Chondrocyte (in vitro differentiated cells): ENCODE data around the gene AKT3. TPM values are rescaled to one million over a fixed set of nuclear protein-coding genes. Genes with fewer than 3 reads are reported as not detected.
"Not testable (repeated sequence)": the region's sequence is repeated elsewhere in the genome, so short reads cannot be mapped to it uniquely, and the experiment has no call there.

ENCODE experiments used
- DNase-seq: peaks from one replicate; pipeline ENCODE4 v3.0.0; 2021; ENCODE audit warnings: mixed read lengths, low spot score
- H3K27ac Mint-ChIP-seq: one replicate; pipeline ENCODE4 v1.8.0; 2021; ENCODE audit warnings: mild to moderate bottlenecking, moderate library complexity, mixed read lengths; ENCODE audit not compliant: unreplicated experiment
- H3K27me3 Mint-ChIP-seq: 2 replicates; pipeline ENCODE4 v1.8.0; 2021; ENCODE audit warnings: low read depth, mixed read lengths
- H3K36me3 Mint-ChIP-seq: 2 replicates; pipeline ENCODE4 v1.8.0; 2021; ENCODE audit warnings: low read depth, mixed read lengths
- H3K4me1 Mint-ChIP-seq: 2 replicates; pipeline ENCODE4 v1.8.0; 2021; ENCODE audit warnings: low read depth, mild to moderate bottlenecking, mixed read lengths
- H3K4me3 Mint-ChIP-seq: one replicate; pipeline ENCODE4 v1.8.0; 2021; ENCODE audit warnings: mild to moderate bottlenecking, moderate library complexity, mixed read lengths; ENCODE audit not compliant: unreplicated experiment
- H3K9me3 Mint-ChIP-seq: 2 replicates; pipeline ENCODE4 v1.8.0; 2021; ENCODE audit warnings: low read depth, mixed read lengths
- CTCF ChIP-seq: fragments of 200-600 bp; sonication (generic); IDR thresholded peaks from 2 replicates; pipeline ENCODE4 v1.5.0; 2021; ENCODE audit warnings: antibody characterized with exemption, mild to moderate bottlenecking, moderate library complexity
- total RNA-seq: library from RNA; stranded (reverse); gene quantifications from 3 replicates; pipeline ENCODE4 v1.2.1, GENCODE V29; 2021

Gene AKT3
- total RNA-seq, 1 donor from 2014 or later = 111 TPM

GRCh38 chr1:243595527-243596210 lies 254.4 kb downstream of the AKT3 start:
- H3K27me3 Mint-ChIP-seq = no peaks in the 10 kb centered on the region
- H3K9me3 Mint-ChIP-seq = peaks cover 3% of the 10 kb centered on the region
- no peak for DNase-seq
- H3K4me1 Mint-ChIP-seq = peaks cover 25% of the 10 kb centered on the region
- H3K36me3 Mint-ChIP-seq = peaks cover 6% of the 10 kb centered on the region
- no peak for TF ChIP-seq CTCF
- peak overlapping the region; percentile 87 for H3K27ac Mint-ChIP-seq
- no peak overlapping the region for H3K4me3 Mint-ChIP-seq

GRCh38 chr1:243594455-243594854 lies 255.6 kb downstream of the AKT3 start:
- H3K27me3 Mint-ChIP-seq = no peaks in the 10 kb centered on the region
- TF ChIP-seq CTCF = no peak
- peaks cover 8% of the 10 kb centered on the region for H3K36me3 Mint-ChIP-seq
- no peak overlapping the region for H3K4me3 Mint-ChIP-seq
- no peak for DNase-seq
- no peak overlapping the region for H3K27ac Mint-ChIP-seq
- peaks cover 10% of the 10 kb centered on the region for H3K9me3 Mint-ChIP-seq
- peaks cover 25% of the 10 kb centered on the region for H3K4me1 Mint-ChIP-seq

- Mint-ChIP-seq H3K36me3 (peaks cover 24% of the 10 kb centered on the region), H3K9me3 (peaks cover 31% of the 10 kb centered on the region)
- H3K4me1 Mint-ChIP-seq, DNase-seq, H3K4me3 Mint-ChIP-seq, H3K27ac Mint-ChIP-seq, H3K27me3 Mint-ChIP-seq: not testable (repeated sequence)
These were observed 260.8 kb downstream of the AKT3 start for GRCh38 chr1:243589286-243589685.

- no peak for DNase-seq
- H3K36me3 Mint-ChIP-seq = peaks cover 36% of the 10 kb centered on the region
- H3K4me1 Mint-ChIP-seq = peaks cover 5% of the 10 kb centered on the region
- no peak overlapping the region for H3K27ac Mint-ChIP-seq
- peaks cover 44% of the 10 kb centered on the region for H3K9me3 Mint-ChIP-seq
- no peak overlapping the region for H3K4me3 Mint-ChIP-seq
- no peaks in the 10 kb centered on the region for H3K27me3 Mint-ChIP-seq
- no peak for TF ChIP-seq CTCF
These were observed 262.1 kb downstream of the AKT3 start for GRCh38 chr1:243587823-243588560.

DNA sequence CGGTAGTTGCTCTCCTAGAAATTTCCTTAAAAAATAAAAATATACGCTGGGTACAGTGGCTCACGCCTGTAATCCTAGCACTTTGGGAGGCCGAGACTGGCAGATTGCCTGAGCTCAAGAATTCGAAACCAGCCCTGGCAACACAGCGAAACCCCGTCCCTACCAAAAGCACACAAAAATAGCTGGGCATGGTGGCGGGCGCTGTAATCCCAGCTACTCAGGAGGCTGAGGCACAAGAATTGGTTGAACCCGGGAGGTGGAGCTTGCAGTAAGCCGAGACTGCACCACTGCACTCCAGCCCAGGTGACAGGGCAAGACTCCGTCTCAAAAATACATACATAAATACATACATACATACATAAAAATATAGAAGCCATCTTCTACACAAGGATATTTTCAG lies 262.8 kb downstream of the AKT3 start:
- H3K36me3 Mint-ChIP-seq = peaks cover 41% of the 10 kb centered on the region
- no peak for TF ChIP-seq CTCF
- H3K27ac Mint-ChIP-seq = no peak overlapping the region
- H3K4me1 Mint-ChIP-seq = peaks cover 11% of the 10 kb centered on the region
- no peaks in the 10 kb centered on the region for H3K27me3 Mint-ChIP-seq
- H3K4me3 Mint-ChIP-seq = no peak overlapping the region
- no peak for DNase-seq
- H3K9me3 Mint-ChIP-seq = peaks cover 49% of the 10 kb centered on the region
